ENCODE data around the gene TNIP3.

Gene TNIP3

GRCh38 chr4:121139533-121140222 lies 24.4 kb downstream of the TNIP3 start:
- TF ChIP-seq POLR2A (IDR thresholded peaks at IDR 0.05; ENCODE audit: low read length) = no peak
- DNase-seq = no peak

- DNase-seq = no peak
- TF ChIP-seq POLR2A (IDR thresholded peaks at IDR 0.05; ENCODE audit: low read length) = no peak
- no peak for TF ChIP-seq GATA1 (IDR thresholded peaks at IDR 0.05; ENCODE audit: low read depth, low read length)
These were observed 25.9 kb downstream of the TNIP3 start for GRCh38 chr4:121138039-121138825.

- DNase-seq = no peak
- TF ChIP-seq POLR2A (IDR thresholded peaks at IDR 0.05; ENCODE audit: low read length) (no peak), GATA1 (IDR thresholded peaks at IDR 0.05; ENCODE audit: low read depth, low read length) (no peak)
These were observed 33.8 kb downstream of the TNIP3 start for GRCh38 chr4:121130326-121130660.

GRCh38 chr4:121129606-121130325 lies 34.4 kb downstream of the TNIP3 start:
- TF ChIP-seq GATA1 (IDR thresholded peaks at IDR 0.05; ENCODE audit: low read depth, low read length) (no peak), POLR2A (IDR thresholded peaks at IDR 0.05; ENCODE audit: low read length) (no peak)
- no peak for DNase-seq

GRCh38 chr4:121127100-121127499 lies 37.0 kb downstream of the TNIP3 start:
- TF ChIP-seq GATA1 (IDR thresholded peaks at IDR 0.05; ENCODE audit: low read depth, low read length) (no peak), POLR2A (IDR thresholded peaks at IDR 0.05; ENCODE audit: low read length) (no peak)

GRCh38 chr4:121126449-121127006 lies 37.6 kb downstream of the TNIP3 start:
- no peak for TF ChIP-seq GATA1 (IDR thresholded peaks at IDR 0.05; ENCODE audit: low read depth, low read length)
- no peak for TF ChIP-seq POLR2A (IDR thresholded peaks at IDR 0.05; ENCODE audit: low read length)
- DNase-seq = no peak

More at GRCh38 chr4:121127100-121127499, 37.0 kb downstream of the TNIP3 start:
- no peak for DNase-seq

- no peak for DNase-seq
- no peak for TF ChIP-seq POLR2A (IDR thresholded peaks at IDR 0.05; ENCODE audit: low read length)
- no peak for TF ChIP-seq GATA1 (IDR thresholded peaks at IDR 0.05; ENCODE audit: low read depth, low read length)
These were observed 38.6 kb downstream of the TNIP3 start for GRCh38 chr4:121125498-121125885.

GRCh38 chr4:121122661-121123060 lies 41.5 kb downstream of the TNIP3 start:
- TF ChIP-seq GATA1 (IDR thresholded peaks at IDR 0.05; ENCODE audit: low read depth, low read length) = no peak
- no peak for TF ChIP-seq POLR2A (IDR thresholded peaks at IDR 0.05; ENCODE audit: low read length)
- DNase-seq = no peak

- TF ChIP-seq GATA1 (IDR thresholded peaks at IDR 0.05; ENCODE audit: low read depth, low read length) (no peak), POLR2A (IDR thresholded peaks at IDR 0.05; ENCODE audit: low read length) (no peak)
- DNase-seq = no peak
These were observed 44.4 kb downstream of the TNIP3 start for GRCh38 chr4:121119715-121120114.

- no peak for DNase-seq
- no peak for TF ChIP-seq GATA1 (IDR thresholded peaks at IDR 0.05; ENCODE audit: low read depth, low read length)
- no peak for TF ChIP-seq POLR2A (IDR thresholded peaks at IDR 0.05; ENCODE audit: low read length)
These were observed 45.8 kb downstream of the TNIP3 start for GRCh38 chr4:121118344-121118743.

GRCh38 chr4:121114756-121115155 lies 49.4 kb downstream of the TNIP3 start:
- no peak for DNase-seq
- TF ChIP-seq POLR2A (IDR thresholded peaks at IDR 0.05; ENCODE audit: low read length) (no peak), GATA1 (IDR thresholded peaks at IDR 0.05; ENCODE audit: low read depth, low read length) (no peak)

- DNase-seq = peak in 1 of 2 experiments; percentile 3
- TF ChIP-seq GATA1 (IDR thresholded peaks at IDR 0.05; ENCODE audit: low read depth, low read length) (no peak), POLR2A (IDR thresholded peaks at IDR 0.05; ENCODE audit: low read length) (no peak)
These were observed 51.6 kb downstream of the TNIP3 start for GRCh38 chr4:121112530-121112929.

GRCh38 chr4:121108557-121108956 lies 55.6 kb downstream of the TNIP3 start:
- no peak for DNase-seq
- no peak for TF ChIP-seq POLR2A (IDR thresholded peaks at IDR 0.05; ENCODE audit: low read length)
- no peak for TF ChIP-seq GATA1 (IDR thresholded peaks at IDR 0.05; ENCODE audit: low read depth, low read length)

- TF ChIP-seq POLR2A (IDR thresholded peaks at IDR 0.05; ENCODE audit: low read length) (no peak), GATA1 (IDR thresholded peaks at IDR 0.05; ENCODE audit: low read depth, low read length) (no peak)
These were observed 56.6 kb downstream of the TNIP3 start for GRCh38 chr4:121107507-121107906.

More at GRCh38 chr4:121107507-121107906, 56.6 kb downstream of the TNIP3 start:
- DNase-seq = no peak

All from erythroblast (primary cell).